Left hindlimb (tissue), 1 donor: ENCODE results near the gene SMC1A.
"Not testable (repeated sequence)": the region's sequence is repeated elsewhere in the genome, so short reads cannot be mapped to it uniquely, and the experiment has no call there.

Experiments used
- DNase-seq: peaks from one replicate; pipeline ENCODE4 v3.0.0-alpha.2; 2018

Gene SMC1A

DNA sequence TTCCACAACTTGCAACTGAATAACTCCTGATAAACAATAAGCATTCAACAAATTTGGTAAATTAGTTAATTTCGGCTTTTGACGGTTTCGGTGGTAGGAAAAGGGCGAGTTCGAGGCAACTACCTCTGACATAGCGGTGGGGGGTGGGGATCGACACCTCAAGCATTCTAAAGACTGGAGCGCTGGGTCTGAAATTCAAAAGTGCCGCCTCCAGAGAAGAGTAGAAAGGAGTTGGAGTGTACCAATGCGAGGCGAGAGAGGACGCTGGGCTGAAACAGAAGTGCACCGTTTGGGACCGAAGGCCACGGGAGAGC lies 725 bp downstream of the SMC1A start:
- DNase-seq, result no peak

DNA sequence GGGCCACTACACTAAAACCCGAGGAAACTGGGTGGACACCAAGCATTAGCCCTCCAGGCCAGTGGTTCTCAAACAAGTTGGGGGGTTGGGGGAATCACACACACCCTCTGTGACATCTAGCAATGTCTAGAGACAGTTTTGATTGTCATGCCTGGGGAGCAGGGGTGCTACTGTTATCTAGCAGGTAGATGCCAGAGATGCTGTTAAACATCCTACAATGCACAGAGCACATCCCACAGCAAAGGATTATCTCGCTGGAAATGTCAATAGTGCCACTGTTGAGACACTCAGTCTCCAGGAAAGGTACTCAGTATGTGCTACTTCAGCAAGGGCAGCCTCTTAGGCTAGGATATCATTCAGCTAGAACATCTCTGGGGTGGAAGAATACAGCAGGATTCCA lies 1.3 kb downstream of the SMC1A start:
- DNase-seq, result no peak

- not testable (repeated sequence) for DNase-seq
Measured at GRCh38 chrX:53420351-53420750, 2.1 kb downstream of the SMC1A start.

- no peak for DNase-seq
Measured at GRCh38 chrX:53412446-53412845, 10.0 kb downstream of the SMC1A start.

- no peak for DNase-seq
Measured at GRCh38 chrX:53403535-53403934, 18.9 kb downstream of the SMC1A start.

GRCh38 chrX:53398216-53398615 lies 24.2 kb downstream of the SMC1A start:
- no peak for DNase-seq

DNA sequence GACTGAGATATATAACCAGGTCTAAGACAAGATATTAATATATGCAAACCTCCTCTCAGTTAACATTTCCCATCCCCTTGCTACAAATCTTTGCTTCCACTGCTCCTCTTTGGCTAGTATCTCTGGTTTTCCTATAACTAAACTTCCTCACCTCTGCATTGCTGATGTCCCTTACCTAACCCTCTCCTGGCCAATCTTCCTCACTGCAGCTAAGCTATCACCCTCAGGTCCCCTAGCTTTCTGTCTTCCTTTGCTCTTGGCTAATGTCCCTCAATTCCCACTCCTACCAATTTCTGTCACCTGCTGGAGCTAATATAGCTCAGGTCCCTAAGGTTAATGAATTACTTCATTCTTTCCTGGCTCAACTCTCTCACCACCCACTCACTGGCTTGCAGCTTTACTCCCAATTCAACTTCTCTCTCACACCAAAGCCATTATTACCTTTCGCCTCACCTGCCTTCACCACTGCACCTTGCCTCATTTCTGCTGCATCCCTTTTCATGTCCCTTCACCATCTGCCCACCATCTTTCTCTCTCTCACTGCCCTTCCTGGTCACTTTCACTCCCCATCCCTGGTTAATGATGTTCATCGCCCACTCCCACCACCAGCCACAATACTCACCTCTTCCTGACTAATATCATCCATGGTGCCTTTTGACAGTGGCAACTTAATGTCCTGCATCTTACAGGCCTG lies 26.7 kb downstream of the SMC1A start:
- DNase-seq, result no peak

DNA sequence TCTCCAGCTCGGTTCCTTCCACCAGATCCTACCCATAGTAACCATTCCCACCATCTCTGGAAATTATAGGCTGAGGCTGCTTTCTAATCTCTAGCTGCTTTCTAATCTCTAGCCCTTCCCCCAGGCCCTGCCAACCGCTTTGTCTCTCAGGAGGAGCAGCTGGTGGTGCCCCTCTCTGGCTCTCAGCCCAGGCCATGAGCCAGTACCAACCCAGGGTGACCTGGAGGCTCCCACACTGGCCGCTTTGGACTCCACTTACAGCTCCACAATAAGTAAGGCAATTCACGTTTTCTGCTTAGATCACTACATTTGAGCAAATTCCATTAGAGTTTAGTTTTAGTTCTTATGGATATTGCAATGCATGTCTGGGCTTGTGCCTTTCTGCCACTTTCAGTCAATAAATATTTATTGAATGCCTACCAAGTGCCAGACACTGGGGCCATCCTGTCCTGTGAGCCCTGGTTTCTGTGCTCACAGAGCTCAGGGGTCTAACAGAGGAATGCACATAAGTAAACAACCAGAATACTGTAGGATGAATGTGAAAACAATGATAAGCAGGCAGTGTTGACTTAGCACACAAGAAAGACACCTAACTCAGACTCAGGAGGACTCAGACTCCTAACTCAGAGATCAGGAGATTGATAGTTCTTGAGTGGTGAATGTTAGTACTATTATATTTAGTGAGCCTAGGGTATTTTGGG lies 38.9 kb downstream of the SMC1A start:
- DNase-seq, result no peak

DNA sequence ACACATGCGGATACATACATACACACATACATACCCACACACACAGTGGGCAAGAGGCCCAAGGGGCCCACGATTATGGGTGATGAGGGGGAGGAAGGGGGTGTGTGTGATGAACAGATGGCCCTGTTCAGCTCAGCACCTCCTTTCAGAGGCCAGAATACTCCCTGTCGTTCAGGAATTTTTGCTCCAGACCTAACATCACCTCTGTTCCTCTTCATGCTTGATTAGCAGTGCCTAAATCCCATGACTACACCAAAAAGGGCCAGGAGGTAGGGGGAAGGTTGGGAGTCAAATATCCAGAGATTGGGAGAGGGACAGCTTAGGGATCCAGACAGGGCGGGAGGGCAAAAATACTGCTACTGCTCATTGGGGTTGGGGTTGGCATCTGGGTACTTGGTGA lies 42.7 kb downstream of the SMC1A start:
- DNase-seq, result no peak

GRCh38 chrX:53379008-53379710 lies 43.3 kb downstream of the SMC1A start:
- DNase-seq, result no peak

- no peak for DNase-seq
Measured at GRCh38 chrX:53377464-53377863, 45.0 kb downstream of the SMC1A start.

DNA sequence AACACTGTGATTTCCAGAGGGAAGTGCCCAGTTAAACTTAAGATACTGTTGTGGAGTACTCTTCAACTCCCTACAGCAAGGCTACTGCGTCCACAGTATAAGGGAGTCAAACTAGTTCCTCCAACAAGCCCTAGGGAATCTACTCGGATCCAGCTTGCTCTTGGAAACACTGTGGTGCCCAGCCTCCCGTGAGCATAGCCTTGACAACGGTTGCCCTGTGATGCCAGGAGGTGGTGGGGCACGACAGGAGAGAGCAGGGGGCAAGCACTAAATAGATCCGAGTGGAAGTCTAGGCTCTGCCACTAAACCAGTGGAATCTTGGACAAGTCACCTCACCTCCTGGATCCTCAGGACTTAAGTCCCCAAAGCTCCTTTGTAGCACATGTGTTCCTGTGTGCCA lies 45.6 kb downstream of the SMC1A start:
- DNase-seq, result no peak

DNA sequence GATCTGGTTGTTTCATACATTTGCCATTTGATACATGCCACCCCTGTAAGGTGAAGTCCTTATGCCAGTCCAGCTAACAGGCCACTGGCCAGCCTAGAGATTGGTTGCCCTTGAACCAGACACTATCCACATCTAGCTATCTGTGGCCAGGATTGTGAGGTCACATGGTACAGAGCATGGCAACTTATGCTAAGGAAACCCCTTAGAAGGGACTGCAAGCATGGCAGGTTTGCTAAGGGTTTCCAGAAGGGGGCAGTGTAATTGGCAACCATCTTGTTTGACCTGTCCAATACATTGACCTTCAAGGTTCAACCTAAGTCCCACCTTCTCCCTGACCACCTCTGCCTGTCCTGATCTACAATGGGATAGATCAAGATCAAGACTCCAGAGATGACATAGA lies 47.5 kb downstream of the SMC1A start:
- DNase-seq, result no peak

DNA sequence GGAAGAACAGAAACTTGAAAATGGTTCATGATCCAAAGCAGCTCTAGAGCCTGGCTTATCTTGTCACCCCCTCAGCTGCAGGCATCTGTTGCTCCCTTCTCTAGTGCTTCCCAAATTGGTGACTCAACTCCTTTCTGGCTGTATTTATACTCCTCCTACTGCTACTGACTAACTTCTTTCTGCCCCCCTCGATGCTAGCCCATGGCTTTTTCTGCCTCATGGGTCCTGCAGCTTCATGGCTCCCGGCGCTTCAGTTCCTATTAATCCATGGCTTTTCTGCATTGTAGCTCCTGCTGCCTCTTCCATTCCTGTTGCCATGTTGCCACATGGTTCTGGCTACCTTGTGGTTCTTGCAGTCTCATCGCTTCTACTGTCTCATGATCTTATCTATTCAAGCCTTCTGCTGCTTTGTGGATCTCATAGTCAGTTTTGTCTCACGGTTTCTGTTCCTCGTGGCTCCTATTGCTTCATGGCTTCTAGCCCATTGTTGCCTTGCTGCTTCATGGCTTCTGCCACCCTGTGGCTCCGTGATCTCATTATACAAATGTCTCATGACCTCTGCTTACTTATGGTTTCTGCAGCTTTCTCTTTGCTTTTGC lies 48.1 kb downstream of the SMC1A start:
- no peak for DNase-seq

GRCh38 chrX:53373307-53373706 lies 49.1 kb downstream of the SMC1A start:
- no peak for DNase-seq

GRCh38 chrX:53366454-53366853 lies 56.0 kb downstream of the SMC1A start:
- not testable (repeated sequence) for DNase-seq

DNA sequence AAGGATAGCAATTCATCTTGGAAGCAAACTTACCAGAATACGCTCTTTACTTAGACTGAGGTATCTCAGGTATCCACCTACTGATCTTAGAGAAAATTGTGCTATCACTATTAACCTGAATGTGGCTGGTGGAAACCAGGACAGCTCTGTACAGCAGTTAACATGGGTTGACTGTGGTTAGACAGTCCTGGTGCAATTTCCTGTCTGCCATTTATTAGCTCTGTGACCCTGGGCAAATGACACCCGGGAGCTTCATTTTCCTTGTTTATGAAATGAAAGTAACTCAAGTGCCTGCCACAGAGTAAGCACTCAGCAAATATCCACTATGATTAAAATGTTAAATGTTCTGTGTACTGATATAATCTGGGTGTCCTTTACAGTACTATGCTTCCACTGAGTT lies 60.0 kb downstream of the SMC1A start:
- no peak for DNase-seq

DNA sequence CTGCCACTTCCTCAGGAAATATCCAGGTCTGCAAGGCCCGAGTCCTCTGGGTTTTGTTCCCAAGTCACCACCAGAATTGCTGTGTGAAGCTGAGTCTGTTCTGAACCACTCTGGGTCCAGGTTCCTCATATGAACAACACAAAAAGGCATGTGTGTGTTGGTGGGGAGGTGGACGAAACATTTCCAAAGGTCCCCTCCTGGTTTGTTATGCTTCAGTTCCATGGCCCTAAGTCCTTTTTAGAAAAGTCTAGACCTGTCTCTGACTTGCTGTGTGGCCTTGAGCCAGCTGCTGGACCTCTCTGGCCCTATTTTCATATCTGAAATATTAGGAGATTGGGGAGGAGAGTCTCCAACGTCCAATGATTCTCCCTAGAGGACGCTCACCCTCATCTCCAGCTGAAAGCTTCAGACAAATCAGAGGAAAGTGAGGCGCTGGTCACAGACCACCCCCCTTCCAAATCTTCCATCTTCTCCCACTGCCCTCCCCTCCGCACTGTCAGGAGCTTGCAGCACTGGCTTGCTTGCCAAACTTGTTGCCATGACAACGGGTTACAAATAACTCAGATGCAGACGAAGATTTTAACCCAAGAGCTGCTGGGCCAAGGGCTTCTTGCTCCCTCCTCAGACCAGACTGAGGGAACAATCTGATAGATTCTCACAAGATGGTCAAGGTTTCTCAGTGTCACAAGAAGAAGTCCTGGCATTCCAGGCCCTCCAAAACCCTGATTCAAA lies 64.5 kb downstream of the SMC1A start:
- DNase-seq, result peak; percentile 53

DNA sequence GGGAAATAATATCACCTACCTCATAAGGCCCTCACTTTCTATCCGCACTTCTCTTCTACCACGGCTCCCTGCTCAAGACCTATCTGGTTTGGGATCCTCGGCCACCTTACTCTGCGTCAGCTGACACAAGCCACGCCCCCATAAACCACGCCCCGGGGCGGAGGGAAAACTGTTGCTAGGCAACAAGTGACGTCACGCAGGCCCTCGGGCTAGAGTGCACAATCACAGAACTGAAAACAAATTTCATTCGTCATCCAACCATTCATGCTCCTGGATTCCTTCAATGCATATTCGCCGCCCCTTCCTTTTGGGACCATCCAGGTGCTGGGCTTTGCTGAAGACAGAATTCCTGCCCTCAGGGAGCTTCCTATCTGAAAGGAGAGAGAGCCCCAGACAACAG lies 66.3 kb downstream of the SMC1A start:
- DNase-seq, result no peak

DNA sequence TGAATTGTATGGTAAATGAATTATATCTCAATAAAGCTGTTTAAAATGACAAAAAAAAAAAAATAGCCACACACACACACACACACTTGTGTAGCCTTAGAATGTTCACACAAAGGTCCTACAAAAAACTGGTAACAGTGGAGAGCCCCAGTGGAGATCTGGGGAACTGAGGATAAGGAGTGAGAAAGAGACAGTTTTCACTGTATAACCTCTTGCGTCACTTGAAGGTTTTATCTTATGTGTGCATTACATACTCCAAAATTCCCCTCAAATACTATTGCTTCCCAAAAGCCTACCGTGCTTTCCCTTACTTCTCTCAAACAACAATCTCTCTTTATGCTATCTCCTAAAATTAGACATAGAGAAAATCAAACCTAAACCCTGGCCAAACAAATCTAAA lies 67.8 kb downstream of the SMC1A start:
- DNase-seq, result no peak

- no peak for DNase-seq
Measured at GRCh38 chrX:53347948-53348347, 74.5 kb downstream of the SMC1A start.

GRCh38 chrX:53340852-53341645 lies 81.4 kb downstream of the SMC1A start:
- DNase-seq, result no peak
